Hair follicular keratinocyte (primary cell): ENCODE measurements around the gene KCND1. TPM values are rescaled to one million over a fixed set of nuclear protein-coding genes. Genes with fewer than 3 reads are reported as not detected.

Experiments used
- total RNA-seq: library from RNA; depleted of rRNA; stranded (reverse); fragments of >200 nt; gene quantifications from 2 replicates; pipeline ENCODE4 v1.2.3, GENCODE V29; 2015

KCND1 gene
- 0.23 and 0.47 TPM in 2 replicates for total RNA-seq

DNA sequence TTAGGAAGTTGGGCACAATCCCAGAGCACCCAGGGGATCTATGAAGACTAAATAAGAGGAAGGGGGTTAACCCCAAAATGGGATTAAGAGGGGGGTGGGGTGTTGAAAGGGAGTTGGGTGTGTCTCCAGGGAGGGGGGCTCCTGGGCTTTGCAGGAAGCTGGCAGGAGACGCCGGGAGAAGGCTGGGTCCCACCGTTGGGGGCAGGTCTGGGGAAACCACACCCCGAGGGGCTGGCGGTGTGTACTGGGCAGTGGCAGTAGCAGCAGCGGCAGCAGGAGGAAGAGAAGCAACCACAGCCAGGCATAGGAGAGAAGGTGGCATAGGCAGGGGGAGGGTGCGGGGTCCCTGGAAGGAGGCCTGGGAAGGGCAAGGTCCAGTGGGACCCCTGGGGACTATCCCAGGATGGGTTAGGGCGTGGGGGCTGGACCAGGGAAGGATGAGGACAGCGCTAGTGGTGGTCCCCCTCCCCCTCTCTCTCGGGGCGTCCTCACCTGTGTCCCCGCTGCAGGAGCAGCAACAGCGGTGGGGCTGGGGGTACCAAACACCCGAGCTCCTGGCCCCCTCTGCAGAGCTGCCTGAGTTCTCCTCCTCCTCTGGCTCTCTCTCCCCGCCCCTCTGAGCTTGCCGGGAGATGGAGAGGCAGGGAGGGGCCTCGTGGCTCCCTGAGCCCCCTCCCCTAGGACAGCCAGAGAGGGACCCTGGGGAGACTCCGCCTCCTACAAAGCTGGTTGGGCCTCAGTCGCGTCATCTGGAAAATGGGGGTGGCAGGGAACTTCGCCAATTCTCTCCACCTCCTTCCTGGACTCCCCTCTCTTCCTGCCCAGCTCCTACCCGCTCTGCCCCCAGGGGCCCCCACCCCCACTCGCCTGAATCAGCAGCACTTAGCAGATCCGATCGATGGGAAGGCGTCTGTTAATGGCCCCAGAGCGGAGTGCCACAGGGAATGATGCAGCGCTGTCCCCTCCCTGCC is at the start of gene KCND1:
TSS of gene KCND1 (minus strand) at position 596 of the 971 bp plus-strand sequence. CDS start 1,573 bp downstream, outside the sequence.

DNA sequence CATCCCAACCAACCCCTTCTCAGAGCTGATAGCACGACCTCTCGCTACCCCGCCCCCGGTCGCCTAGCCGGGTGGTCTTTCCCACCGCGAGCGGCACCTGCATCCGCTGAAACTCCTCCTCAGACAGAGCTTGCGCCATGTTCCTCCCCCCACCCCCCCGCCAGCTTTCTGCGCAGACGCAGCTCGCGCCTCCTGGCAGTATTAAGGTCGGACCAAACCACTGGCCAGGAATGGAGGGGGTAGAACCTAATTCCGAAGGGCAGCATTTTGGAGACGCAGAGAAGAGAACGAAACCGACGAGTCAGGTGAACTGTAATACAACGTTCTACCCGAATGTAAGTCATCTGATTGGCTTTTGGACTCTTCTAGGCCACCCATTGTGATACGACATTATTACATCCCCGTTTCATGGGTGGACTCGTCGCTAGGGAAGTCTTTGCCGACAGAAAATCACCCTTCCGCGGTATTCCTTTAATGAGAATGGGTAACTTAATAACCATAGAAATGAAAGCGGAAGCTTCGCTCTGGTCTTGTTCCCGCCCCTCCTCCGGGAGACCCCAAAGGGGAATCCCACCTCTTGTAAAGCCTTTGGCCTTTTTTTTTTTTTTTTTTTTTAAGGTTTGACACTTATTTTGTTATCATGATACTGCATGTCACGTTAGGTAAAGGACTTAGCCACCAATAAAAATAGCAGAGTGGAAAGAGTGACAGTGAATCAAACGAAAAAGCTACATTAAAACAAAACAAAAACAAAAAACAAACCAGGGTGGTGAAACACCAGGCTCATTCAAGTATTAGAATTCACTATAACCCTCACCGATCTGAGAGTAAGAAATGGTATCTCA is 30.7 kb upstream of the KCND1 start, which contains the start of gene GRIPAP1:
TSS of gene GRIPAP1 (minus strand) at position 174 of the 845 bp plus-strand sequence. CDS start at position 139, 35 bp downstream.

DNA sequence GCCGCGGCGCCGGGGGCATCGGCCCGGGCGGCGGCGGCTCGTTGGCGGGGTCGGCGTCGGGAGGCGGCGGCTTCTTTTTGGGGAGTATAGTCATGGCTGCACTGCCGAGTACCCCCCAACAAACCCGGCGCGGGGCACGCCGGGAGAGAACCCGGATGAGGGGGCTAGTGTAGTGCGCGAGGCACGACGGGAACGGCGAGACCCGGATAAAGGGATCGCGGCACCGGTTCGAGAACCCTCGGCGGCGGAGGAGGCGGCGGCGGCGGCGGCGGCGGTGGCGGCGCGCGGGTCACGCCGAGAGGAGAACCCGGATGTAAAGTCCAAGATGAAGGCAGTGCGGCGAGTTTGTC is 14.2 kb downstream of the KCND1 start, which contains the start of gene OTUD5:
TSS of gene OTUD5 (minus strand) at position 131 of the 350 bp plus-strand sequence. CDS start at position 94, 37 bp downstream.

DNA sequence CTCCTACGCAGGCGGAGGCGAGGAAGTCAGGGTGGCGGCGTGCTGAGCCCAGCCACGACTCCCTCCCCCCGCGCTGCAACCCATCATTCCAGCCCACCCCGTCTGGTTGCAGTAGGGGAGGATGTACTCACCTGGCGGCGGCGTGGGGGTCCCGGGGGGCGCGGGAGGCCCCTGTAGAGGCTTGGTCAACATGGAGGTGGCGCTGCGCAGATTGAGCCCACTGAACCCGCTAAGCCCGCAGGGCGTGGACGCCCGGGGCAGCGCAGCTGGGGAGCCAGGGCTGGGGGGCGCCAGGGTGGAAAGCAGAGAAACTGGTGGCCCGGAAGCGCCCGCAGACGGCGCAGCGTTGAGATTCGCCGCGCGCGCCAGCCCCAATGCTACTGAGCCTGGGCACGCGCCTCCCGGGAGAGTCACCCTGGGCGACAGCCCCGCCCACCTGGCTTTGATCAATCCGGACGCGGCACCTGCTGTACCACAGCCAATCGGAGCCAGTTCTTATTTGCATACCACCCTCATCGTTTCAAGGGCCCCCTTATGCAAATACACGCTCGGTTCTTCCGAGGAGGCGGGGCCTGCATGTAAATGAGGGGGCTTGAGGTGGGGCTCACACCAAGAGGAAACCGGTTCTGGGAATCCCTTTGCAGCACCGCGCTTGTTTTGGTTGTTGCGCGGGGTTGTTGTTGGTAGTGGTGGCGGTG is 52.9 kb downstream of the KCND1 start, which contains the start of gene PIM2:
TSS of gene PIM2 (minus strand) at position 382 of the 698 bp plus-strand sequence. CDS start at position 192, 190 bp downstream.

DNA sequence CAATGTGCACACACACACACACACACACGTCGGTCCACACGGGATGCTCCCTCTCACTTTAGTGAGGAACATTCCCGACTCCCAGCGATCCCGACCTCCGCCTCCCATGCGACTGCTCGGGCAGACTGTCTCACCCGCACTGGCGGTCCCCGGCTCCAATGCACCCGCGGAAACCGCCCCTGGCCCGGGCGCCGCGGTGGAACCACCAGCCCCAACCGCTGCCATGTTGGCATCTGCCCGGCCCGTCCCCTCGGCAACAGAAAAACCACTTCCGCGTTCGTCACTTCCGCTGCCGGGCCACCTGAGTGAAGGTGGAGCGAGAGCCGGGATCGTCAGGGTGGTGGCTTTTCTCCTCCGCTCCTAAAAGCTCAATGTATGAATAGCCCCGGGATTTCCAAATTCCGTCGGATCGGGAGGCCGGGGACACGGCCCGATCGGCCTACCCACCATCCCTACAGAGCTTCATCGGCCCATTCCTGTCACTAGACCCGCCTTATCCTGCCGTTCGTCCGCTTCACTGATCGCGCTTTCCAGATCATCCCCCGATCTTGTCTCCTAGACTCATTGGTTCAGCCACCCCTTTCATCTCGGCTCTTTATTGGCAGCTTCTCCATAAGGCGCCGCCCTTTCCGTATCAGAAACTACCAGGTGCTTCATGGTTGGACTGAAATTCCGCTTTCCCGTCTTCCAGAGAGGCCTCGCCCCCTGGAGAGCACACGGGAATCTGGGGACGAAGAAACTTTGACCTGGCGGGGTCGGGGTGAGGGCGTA is 60.0 kb downstream of the KCND1 start, which contains the start of gene SLC35A2:
TSS of gene SLC35A2 (minus strand) at position 235 of the 771 bp plus-strand sequence. CDS start at position 225, 10 bp downstream.

Other genes starting within 250 kb of the KCND1 start
- gene GLOD5, start 210.1 kb downstream of the KCND1 start, total RNA-seq = not detected in 2 replicates
- gene GATA1, start 185.3 kb downstream of the KCND1 start, total RNA-seq = not detected in 2 replicates
- 26.1 and 29.4 TPM in 2 replicates for gene HDAC6, start 169.8 kb downstream of the KCND1 start, total RNA-seq
- not detected in 2 replicates for gene ERAS, start 145.3 kb downstream of the KCND1 start, total RNA-seq
- gene PCSK1N, start 136.2 kb downstream of the KCND1 start, total RNA-seq = 7.1 and 10.5 TPM in 2 replicates
- 71.7 and 75.1 TPM in 2 replicates for gene TIMM17B, start 74.1 kb downstream of the KCND1 start, total RNA-seq
- gene PQBP1, start 73.9 kb downstream of the KCND1 start, total RNA-seq = 49.7 and 69.4 TPM in 2 replicates
- gene SLC35A2, start 60.2 kb downstream of the KCND1 start, total RNA-seq = 22.4 and 28.7 TPM in 2 replicates
- 9.4 and 14.8 TPM in 2 replicates for gene PIM2, start 52.8 kb downstream of the KCND1 start, total RNA-seq
- 27.7 and 38.7 TPM in 2 replicates for gene OTUD5, start 14.2 kb downstream of the KCND1 start, total RNA-seq
- 14.6 and 16.2 TPM in 2 replicates for gene GRIPAP1, start 30.4 kb upstream of the KCND1 start, total RNA-seq
- 41.8 and 59.8 TPM in 2 replicates for gene TFE3, start 71.5 kb upstream of the KCND1 start, total RNA-seq
- 5.5 and 6.6 TPM in 2 replicates for gene CCDC120, start 87.2 kb upstream of the KCND1 start, total RNA-seq
- 9.7 and 9.8 TPM in 2 replicates for gene PRAF2, start 102.2 kb upstream of the KCND1 start, total RNA-seq
- 33.5 and 56.9 TPM in 2 replicates for gene WDR45, start 108.0 kb upstream of the KCND1 start, total RNA-seq
- 19.7 and 30.4 TPM in 2 replicates for gene GPKOW, start 151.9 kb upstream of the KCND1 start, total RNA-seq
- 4.8 and 11.0 TPM in 2 replicates for gene MAGIX, start 190.9 kb upstream of the KCND1 start, total RNA-seq
- gene PLP2, start 200.1 kb upstream of the KCND1 start, total RNA-seq = 89.8 and 101 TPM in 2 replicates
- 18.9 and 21.5 TPM in 2 replicates for gene PRICKLE3, start 214.5 kb upstream of the KCND1 start, total RNA-seq
- gene SYP, start 228.3 kb upstream of the KCND1 start, total RNA-seq = 0.16 and 0.30 TPM in 2 replicates